Jurkat, Clone E6-1 (cell line): ENCODE measurements around the gene INTS3.
"Not testable (repeated sequence)": the region's sequence is repeated elsewhere in the genome, so short reads cannot be mapped to it uniquely, and the experiment has no call there.

Source experiments
- DNase-seq: peaks from one replicate; pipeline ENCODE4 v3.0.0-alpha.2; 2011; ENCODE audit warnings: low read depth, low spot score
- H3K4me3 ChIP-seq: 2 replicates; pipeline ENCODE4 v1.5.1; 2011; ENCODE audit warnings: mild to moderate bottlenecking, low read length, control low read depth, moderate library complexity

Gene INTS3

GRCh38 chr1:153748903-153749302, 21.1 kb downstream of the INTS3 start:
- no peak for DNase-seq
- H3K4me3 ChIP-seq = no peak overlapping the region

- peak; percentile 68 for DNase-seq
- no peak overlapping the region for H3K4me3 ChIP-seq
Measured at GRCh38 chr1:153749408-153750005, 21.7 kb downstream of the INTS3 start.

- H3K4me3 ChIP-seq = no peak overlapping the region
- DNase-seq = no peak
Measured at GRCh38 chr1:153750026-153750995, 22.5 kb downstream of the INTS3 start.

GRCh38 chr1:153752072-153752471, 24.2 kb downstream of the INTS3 start:
- H3K4me3 ChIP-seq = no peak overlapping the region
- DNase-seq = no peak

GRCh38 chr1:153752571-153753195, 24.8 kb downstream of the INTS3 start:
- H3K4me3 ChIP-seq = no peak overlapping the region
- no peak for DNase-seq

- no peak for DNase-seq
- no peak overlapping the region for H3K4me3 ChIP-seq
Measured at GRCh38 chr1:153754266-153754665, 26.4 kb downstream of the INTS3 start.

- H3K4me3 ChIP-seq = no peak overlapping the region
- DNase-seq = no peak
Measured at GRCh38 chr1:153760440-153760839, 32.6 kb downstream of the INTS3 start.

- H3K4me3 ChIP-seq = no peak overlapping the region
- DNase-seq = no peak
Measured at GRCh38 chr1:153763365-153764225, 35.7 kb downstream of the INTS3 start.

GRCh38 chr1:153764310-153764709, 36.5 kb downstream of the INTS3 start:
- no peak for DNase-seq
- H3K4me3 ChIP-seq = no peak overlapping the region

- H3K4me3 ChIP-seq, DNase-seq: not testable (repeated sequence)
Measured at GRCh38 chr1:153766663-153767062, 38.8 kb downstream of the INTS3 start.

- no peak for DNase-seq
- no peak overlapping the region for H3K4me3 ChIP-seq
Measured at GRCh38 chr1:153767519-153767918, 39.7 kb downstream of the INTS3 start.

GRCh38 chr1:153768316-153769181, 40.7 kb downstream of the INTS3 start:
- no peak for DNase-seq
- H3K4me3 ChIP-seq = no peak overlapping the region

- no peak overlapping the region for H3K4me3 ChIP-seq
- DNase-seq = no peak
Measured at GRCh38 chr1:153769221-153769620, 41.4 kb downstream of the INTS3 start.

- no peak overlapping the region for H3K4me3 ChIP-seq
Measured at GRCh38 chr1:153770797-153771196, 42.9 kb downstream of the INTS3 start.

GRCh38 chr1:153771261-153771660, 43.4 kb downstream of the INTS3 start:
- no peak overlapping the region for H3K4me3 ChIP-seq
- DNase-seq = no peak

More at GRCh38 chr1:153770797-153771196, 42.9 kb downstream of the INTS3 start:
- no peak for DNase-seq

- H3K4me3 ChIP-seq = no peak overlapping the region
- DNase-seq = no peak
Measured at GRCh38 chr1:153771841-153772593, 44.2 kb downstream of the INTS3 start.

GRCh38 chr1:153773096-153773921, 45.5 kb downstream of the INTS3 start:
- no peak for DNase-seq
- no peak overlapping the region for H3K4me3 ChIP-seq
